ENCODE measurements around the gene PPP1R1B. TPM values are rescaled to one million over a fixed set of nuclear protein-coding genes. Genes with fewer than 3 reads are reported as not detected.

The PPP1R1B gene
- total and polyA plus RNA-seq, 9 of the 15 experiments (the other 6 are each of a cell fraction or from before 2014, with no cell fraction given): 0.07 to 0.18 (median 0.10) TPM; not detected in 4

- Histone ChIP-seq H4K20me1 (replicated peaks; ENCODE audit: control insufficient read depth, insufficient read depth, low read length) (peaks cover 26% of the 10 kb centered on the region), H3K4me1 (replicated peaks in 1 of 2; ENCODE audit: control insufficient read depth in 2 of 2, insufficient read depth in 2 of 2, low read length in 2 of 2) (peaks cover 69 to 70% of the 10 kb centered on the region in 2 experiments), H3K9me3 (replicated peaks; ENCODE audit: control insufficient read depth, insufficient read depth, low read depth, low read length) (no peaks in the 10 kb centered on the region), H3K4me2 (ENCODE audit: insufficient read depth, low read length) (no peak overlapping the region), H3K4me3 (no peak overlapping the region), H3K36me3 (ENCODE audit: control insufficient read depth, insufficient read depth, low read length) (peaks cover 11% of the 10 kb centered on the region; the same call in 2 of the 3 replicates), H3K27ac (ENCODE audit: extremely low read depth, low read depth, low read length) (no peak overlapping the region), H3K9me1 (ENCODE audit: control insufficient read depth, insufficient read depth, low read length) (no peaks in the 10 kb centered on the region), H3K27me3 (ENCODE audit: control insufficient read depth in 2 of 2, insufficient read depth in 2 of 2, low read length in 2 of 2) (no peaks in the 10 kb centered on the region), H3K9ac (ENCODE audit: insufficient read depth in 1 of 2, low read depth in 2 of 2, low read length in 2 of 2) (peak overlapping the region in 1 of 2 experiments; percentile 81; a peak in 1 of 4 replicates), H3K79me2 (ENCODE audit: control insufficient read depth, insufficient read depth, low read length) (peaks cover 81% of the 10 kb centered on the region), H2AFZ (ENCODE audit: low read depth, low read length) (no peak overlapping the region)
- 26% methylated on average over 3 of the region's 4 CpGs for WGBS (ENCODE audit: insufficient coverage, low coverage, missing lambda C conversion rate)
- DNase-seq (ENCODE audit: extremely low read depth in 1 of 4, low spot score in 3 of 4) (no peak), ATAC-seq (no peak), FAIRE-seq (no peak)
- no TSS peak for BruUV-seq (replicated peaks)
- TF ChIP-seq ZZZ3 (IDR thresholded peaks at IDR 0.05) (no peak), HNRNPK (IDR thresholded peaks at IDR 0.05; ENCODE audit: low read depth, low read length, poor library complexity, severe bottlenecking) (no peak), TEAD1 (CRISPR knock-in tag; IDR thresholded peaks at IDR 0.05) (no peak), DMBX1 (CRISPR knock-in tag; IDR thresholded peaks at IDR 0.05; ENCODE audit: borderline replicate concordance) (no peak), POLR2AphosphoS5 (IDR thresholded peaks at IDR 0.05; ENCODE audit: control insufficient read depth, insufficient read depth, low read depth, low read length) (no peak), ZBTB17 (CRISPR knock-in tag; IDR thresholded peaks at IDR 0.05) (no peak), SUPT5H (IDR thresholded peaks at IDR 0.05) (no peak), ZNF384 (IDR thresholded peaks at IDR 0.05; ENCODE audit: low read depth, low read length) (no peak), TCF7 (IDR thresholded peaks at IDR 0.05; ENCODE audit: borderline replicate concordance) (no peak), ZNF143 (CRISPR knock-in tag; IDR thresholded peaks at IDR 0.05) (no peak), HMBOX1 (IDR thresholded peaks at IDR 0.05) (no peak), CGGBP1 (CRISPR knock-in tag; IDR thresholded peaks at IDR 0.05) (no peak), GABPB1 (CRISPR knock-in tag; IDR thresholded peaks at IDR 0.05) (no peak)
- TF ChIP-seq, protein P1, sequence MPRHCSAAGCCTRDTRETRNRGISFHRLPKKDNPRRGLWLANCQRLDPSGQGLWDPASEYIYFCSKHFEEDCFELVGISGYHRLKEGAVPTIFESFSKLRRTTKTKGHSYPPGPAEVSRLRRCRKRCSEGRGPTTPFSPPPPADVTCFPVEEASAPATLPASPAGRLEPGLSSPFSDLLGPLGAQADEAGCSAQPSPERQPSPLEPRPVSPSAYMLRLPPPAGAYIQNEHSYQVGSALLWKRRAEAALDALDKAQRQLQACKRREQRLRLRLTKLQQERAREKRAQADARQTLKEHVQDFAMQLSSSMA (CRISPR knock-in tag; IDR thresholded peaks at IDR 0.05): no peak
- TF ChIP-seq, protein P2, sequence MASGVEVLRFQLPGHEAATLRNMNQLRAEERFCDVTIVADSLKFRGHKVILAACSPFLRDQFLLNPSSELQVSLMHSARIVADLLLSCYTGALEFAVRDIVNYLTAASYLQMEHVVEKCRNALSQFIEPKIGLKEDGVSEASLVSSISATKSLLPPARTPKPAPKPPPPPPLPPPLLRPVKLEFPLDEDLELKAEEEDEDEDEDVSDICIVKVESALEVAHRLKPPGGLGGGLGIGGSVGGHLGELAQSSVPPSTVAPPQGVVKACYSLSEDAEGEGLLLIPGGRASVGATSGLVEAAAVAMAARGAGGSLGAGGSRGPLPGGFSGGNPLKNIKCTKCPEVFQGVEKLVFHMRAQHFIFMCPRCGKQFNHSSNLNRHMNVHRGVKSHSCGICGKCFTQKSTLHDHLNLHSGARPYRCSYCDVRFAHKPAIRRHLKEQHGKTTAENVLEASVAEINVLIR (CRISPR knock-in tag; IDR thresholded peaks at IDR 0.05): no peak
- CTCF ChIA-PET (ENCODE audit: low intra/inter-chr PET ratio): no interaction called here
- in situ Hi-C loops (cut with MboI) (no loop called here), intact Hi-C loops (cut with micrococcal nuclease) (no loop called here)
- POLR2A ChIA-PET: interaction anchor here (1.1 to 1.7 kb wide), 4 partner anchors 12 to 31 kb away, joined by 3 to 7 read pairs (median 3); no protein-coding TSS in a partner anchor
Observed at GRCh38 chr17:39640591-39641031, 13.9 kb downstream of the PPP1R1B start.
